AG04449 (cell line): ENCODE measurements around the gene FKBP2.
A peak's percentile ranks its signal among the peaks of the same experiment; 100 is the strongest.

Experiments used
- CTCF ChIA-PET: fragments of 350-600 bp; formaldehyde crosslinking; extraction: SDS; loops from one replicate; lab custom pipeline; 2021; ENCODE audit warnings: antibody characterized with exemption; lab: Yijun Ruan, JAX
- POLR2A ChIA-PET: fragments of 400-600, 350-600 bp; formaldehyde crosslinking; extraction: SDS; loops from one replicate; lab custom pipeline; 2020; ENCODE audit warnings: antibody characterized with exemption, inconsistent platforms; lab: Yijun Ruan, JAX
- DNase-seq: peaks from one replicate; pipeline ENCODE4 v3.0.0-alpha.2; 2010; ENCODE audit warnings: low read depth, low spot score
- H3K4me3 ChIP-seq: 2 replicates; pipeline ENCODE4 v1.5.1; 2011; ENCODE audit warnings: low read depth, mild to moderate bottlenecking, control low read depth, low read length
- CTCF ChIP-seq: IDR thresholded peaks from one replicate; pipeline ENCODE4 v1.5.1; 2011; ENCODE audit warnings: mild to moderate bottlenecking, moderate library complexity, low read length, control low read depth, inconsistent platforms; ENCODE audit not compliant: insufficient read depth; ENCODE audit errors: missing control alignments

Gene FKBP2

GRCh38 chr11:64283092-64283491 lies 42.2 kb downstream of the FKBP2 start:
- CTCF ChIA-PET = interaction anchor here (0.9 to 10.7 kb wide), 8 partner anchors 9 to 405 kb away, joined by 3 to 166 read pairs (median 8); partner anchors contain the start of genes CATSPERZ and ESRRA
- no peak for DNase-seq
- POLR2A ChIA-PET = interaction anchor here (0.7 to 2.2 kb wide), 4 partner anchors 11 to 37 kb away, joined by 3 to 8 read pairs (median 3); partner anchors contain the start of gene ESRRA
- H3K4me3 ChIP-seq = peak overlapping the region; percentile 73; the same call in 1 of the 2 replicates
- TF ChIP-seq CTCF = no peak

DNA sequence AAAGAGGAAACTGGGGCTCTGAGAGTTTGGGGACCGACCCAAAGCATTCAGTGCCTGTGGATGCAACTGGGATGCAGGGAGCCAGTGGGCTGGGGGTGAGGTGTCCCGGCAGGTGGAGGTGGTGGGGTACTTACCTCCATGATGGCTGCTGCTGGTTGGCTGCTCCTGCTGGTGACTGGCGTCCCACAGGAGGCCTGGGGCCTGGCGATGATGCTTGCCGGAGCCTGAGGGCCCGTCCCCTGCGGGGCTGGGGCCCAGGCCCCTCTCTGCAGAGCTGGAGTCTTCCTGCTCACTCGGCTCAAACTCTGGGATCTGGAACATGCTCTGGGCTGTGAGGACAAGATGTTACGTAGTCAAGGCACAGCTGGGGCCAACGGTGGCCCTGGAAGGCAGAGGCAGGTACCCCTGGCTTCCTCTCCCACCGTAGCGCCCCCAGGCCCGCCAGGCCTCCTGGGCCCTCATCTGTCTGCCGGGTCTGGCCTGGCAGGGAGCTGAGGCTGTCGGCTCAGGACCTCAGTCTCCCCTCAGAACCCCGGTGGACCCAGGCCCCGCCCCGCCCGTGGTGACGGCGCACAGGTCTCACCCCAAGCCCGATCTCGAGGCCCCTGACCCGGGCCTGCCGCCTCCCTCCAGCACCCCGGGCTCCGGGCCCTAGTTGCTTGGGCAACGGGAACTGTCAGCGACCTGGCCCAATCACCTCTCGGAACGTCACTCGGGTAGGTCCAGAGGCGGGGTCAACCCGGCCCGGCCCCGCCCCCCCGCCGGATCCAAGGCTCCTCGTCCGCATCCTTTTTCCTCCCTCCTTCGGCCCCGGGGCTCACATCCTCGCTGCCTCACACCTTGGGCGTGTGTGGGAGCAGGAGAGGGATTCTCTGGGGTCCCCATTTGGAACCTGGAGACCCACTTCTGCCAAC lies 43.4 kb downstream of the FKBP2 start, which contains the start of gene BAD:
Gene BAD (minus strand): TSS at position 618 of the 914 bp plus-strand sequence. CDS start 297 bp downstream, at position 321.
- ChIA-PET POLR2A (interaction anchor here (0.9 to 2.2 kb wide), 5 partner anchors 12 to 16 kb away, joined by 3 to 9 read pairs (median 7); no protein-coding TSS in a partner anchor), CTCF (interaction anchor here (0.9 to 10.7 kb wide), 8 partner anchors 10 to 404 kb away, joined by 3 to 166 read pairs (median 8); partner anchors contain the start of genes CATSPERZ and ESRRA)
- no peak for TF ChIP-seq CTCF
- no peak for DNase-seq
- H3K4me3 ChIP-seq = peak within 1 kb of the TSS; percentile 73

DNA sequence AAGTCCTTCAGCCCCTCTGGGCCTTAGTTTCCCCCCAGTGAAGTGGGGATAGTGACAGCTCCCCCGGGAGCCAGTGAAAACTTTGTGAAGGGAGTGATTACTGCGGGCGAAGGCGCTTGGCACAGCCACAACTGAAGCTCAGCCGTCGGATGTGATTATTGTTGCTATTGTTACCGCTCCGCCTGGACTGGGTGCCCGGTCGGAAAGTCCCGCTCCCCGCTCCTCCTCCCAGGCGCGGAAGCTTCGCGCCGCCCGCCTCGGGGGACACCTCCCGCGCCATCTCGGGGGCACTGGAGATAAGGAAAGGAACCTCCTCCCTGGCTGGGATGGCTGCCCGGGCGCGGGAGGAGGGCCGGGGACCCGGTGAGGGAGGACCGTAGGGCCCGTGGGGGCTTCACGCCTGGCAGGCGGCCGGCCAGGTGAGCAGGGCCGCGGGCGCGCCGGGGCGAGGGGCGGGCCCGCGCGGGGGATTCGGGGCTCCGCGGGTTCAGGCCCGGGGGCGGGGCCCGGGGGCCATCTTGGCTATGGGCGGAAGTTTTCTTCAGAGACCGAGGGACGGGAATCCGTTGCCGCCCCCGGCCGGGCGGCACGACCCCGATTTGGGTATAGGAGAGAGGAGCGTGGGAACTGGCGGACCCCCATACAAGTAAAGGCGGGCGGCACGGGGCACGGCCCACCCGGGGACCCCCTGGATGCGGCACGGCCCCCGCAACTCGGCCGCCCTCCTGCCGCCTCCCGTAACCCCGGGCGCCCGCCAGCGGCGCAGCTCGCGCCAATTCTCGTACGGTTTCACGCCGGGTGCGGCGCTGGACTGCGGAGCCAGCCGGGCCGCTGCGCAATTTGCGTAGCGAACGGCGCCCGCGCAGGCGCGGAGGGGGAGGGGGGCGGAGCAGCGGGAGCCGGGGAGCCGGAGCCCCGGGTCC lies 44.3 kb downstream of the FKBP2 start, which contains the start of gene GPR137:
Gene GPR137 (plus strand): TSS at position 887 of the 923 bp plus-strand sequence. CDS start 677 bp downstream, outside the sequence.
- ChIA-PET CTCF (interaction anchor here (1.1 to 10.7 kb wide), 4 partner anchors 14 to 70 kb away, joined by 4 to 166 read pairs (median 26); partner anchors contain the start of genes CATSPERZ and ESRRA), POLR2A (interaction anchor here (0.9 to 1.7 kb wide), 4 partner anchors 13 to 33 kb away, joined by 3 to 9 read pairs (median 6); partner anchors contain the start of gene PRDX5)
- no peak for TF ChIP-seq CTCF
- H3K4me3 ChIP-seq = peak within 1 kb of the TSS; percentile 73
- DNase-seq = no peak

- CTCF ChIA-PET = interaction anchor here (4.0 to 10.7 kb wide), 3 partner anchors 15 to 69 kb away, joined by 26 to 166 read pairs (median 26); partner anchors contain the start of genes CATSPERZ and ESRRA
- POLR2A ChIA-PET = interaction anchor here (1.0 to 1.7 kb wide), 2 partner anchors 16 to 32 kb away, joined by 3 to 9 read pairs; partner anchors contain the start of gene PRDX5
- no peak for DNase-seq
- TF ChIP-seq CTCF = no peak
- H3K4me3 ChIP-seq = peak overlapping the region; percentile 73
These were observed 45.2 kb downstream of the FKBP2 start for GRCh38 chr11:64285885-64286800.

- POLR2A ChIA-PET = no interaction called here
- no peak overlapping the region for H3K4me3 ChIP-seq
- no peak for TF ChIP-seq CTCF
- CTCF ChIA-PET = interaction anchor here (5.4 to 10.7 kb wide), 2 partner anchors 16 to 68 kb away, joined by 26 to 166 read pairs; partner anchors contain the start of genes CATSPERZ and ESRRA
- no peak for DNase-seq
These were observed 45.9 kb downstream of the FKBP2 start for GRCh38 chr11:64286801-64287159.
